ENCODE measurements around the gene GOLGA8T.
"Not testable (repeated sequence)": the region's sequence is repeated elsewhere in the genome, so short reads cannot be mapped to it uniquely, and the experiment has no call there.

GOLGA8T gene, protein sequence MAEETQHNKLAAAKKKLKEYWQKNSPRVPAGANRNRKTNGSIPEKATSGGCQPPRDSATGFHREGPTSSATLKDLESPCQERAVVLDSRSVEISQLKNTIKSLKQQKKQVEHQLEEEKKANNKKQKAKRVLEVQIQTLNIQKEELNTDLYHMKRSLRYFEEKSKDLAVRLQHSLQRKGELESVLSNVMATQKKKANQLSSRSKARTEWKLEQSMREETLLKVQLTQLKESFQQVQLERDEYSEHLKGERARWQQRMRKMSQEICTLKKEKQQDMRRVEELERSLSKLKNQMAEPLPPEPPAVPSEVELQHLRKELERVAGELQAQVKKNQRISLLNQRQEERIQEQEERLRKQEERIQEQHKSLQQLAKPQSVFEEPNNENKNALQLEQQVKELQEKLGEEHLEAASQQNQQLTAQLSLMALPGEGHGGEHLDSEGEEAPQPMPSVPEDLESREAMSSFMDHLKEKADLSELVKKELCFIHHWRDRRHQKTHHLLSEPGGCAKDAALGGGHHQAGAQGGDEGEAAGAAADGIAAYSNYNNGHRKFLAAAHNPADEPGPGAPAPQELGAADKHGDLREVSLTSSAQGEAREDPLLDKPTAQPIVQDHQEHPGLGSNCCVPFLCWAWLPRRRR

GRCh38 chr15:30134751-30135150, at the start of gene GOLGA8T:
TSS of gene GOLGA8T (plus strand) at chr15:30135051. CDS start at chr15:30135149, 98 bp downstream.
- DNase-seq (ENCODE audit: extremely low read depth, low read depth): not testable (repeated sequence)

DNA sequence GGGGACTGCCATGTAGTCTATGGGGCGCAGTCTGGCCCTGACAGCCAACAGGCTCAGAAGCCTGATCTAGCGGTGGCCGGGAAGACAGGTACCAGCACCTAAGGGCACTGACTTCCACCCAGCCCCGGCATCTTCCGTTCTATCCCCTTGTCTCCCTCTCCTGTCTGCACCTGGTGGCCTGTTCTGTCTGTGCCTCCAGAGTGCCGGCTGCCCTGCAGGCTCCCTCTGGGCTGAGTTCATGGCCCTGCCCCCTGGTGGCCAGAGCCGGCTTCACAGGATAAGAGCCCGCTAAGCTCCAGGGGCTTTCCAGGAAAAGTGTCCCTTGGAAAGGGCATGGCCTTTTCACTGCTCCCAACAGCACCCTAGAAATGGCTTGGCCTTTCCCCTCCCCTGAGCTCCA, 37.0 kb upstream of the GOLGA8T start:
- DNase-seq (ENCODE audit: extremely low read depth, low read depth): not testable (repeated sequence)

DNA sequence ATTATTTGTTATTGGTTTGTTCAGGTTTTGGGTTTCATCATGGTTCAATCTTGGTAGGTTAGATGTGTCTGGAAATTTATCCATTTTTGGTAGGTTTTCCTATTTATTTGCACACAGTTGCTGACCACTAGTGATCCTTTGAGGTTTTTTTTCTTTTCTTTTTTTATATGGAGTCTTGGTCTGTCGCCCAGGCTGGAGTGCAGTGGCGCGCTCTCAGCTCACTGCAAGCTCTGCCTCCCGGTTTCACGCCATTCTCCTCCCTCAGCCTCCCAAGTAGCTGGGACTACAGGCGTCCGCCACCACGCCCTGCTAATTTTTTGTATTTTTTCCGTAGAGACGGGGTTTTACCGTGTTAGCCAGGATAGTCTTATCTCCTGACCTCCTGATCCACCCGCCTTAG, 32.0 kb upstream of the GOLGA8T start:
- not testable (repeated sequence) for DNase-seq (ENCODE audit: extremely low read depth, low read depth)

DNA sequence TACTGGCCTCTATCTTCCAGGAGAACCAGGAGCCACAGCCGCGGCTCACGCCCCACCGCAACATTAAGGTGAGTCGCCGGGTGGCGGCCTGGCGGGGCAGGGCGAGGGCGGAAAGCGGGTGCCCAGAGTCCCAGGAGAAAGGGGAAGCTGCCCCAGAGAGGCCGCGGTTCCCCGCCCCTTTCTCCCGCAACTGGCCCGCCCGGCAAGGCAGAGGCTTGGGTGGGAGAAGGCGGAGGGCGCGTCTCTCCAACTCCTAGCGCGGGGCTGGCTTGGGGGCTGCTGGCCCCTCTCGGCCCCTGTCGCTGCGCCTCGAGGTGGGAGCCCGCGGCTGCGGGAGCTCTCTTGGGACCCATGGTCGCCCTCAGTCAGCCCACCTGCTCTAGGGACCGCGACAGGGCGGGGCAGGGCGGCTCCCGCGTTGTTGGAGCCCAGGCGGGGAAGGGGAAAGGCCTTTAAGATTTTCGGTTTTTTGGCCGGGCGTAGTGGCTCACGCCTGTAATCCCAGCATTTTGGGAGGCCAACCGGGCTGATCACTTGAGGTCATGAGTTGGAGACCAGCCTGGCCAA, 30.8 kb upstream of the GOLGA8T start:
- not testable (repeated sequence) for DNase-seq (ENCODE audit: extremely low read depth, low read depth)

DNA sequence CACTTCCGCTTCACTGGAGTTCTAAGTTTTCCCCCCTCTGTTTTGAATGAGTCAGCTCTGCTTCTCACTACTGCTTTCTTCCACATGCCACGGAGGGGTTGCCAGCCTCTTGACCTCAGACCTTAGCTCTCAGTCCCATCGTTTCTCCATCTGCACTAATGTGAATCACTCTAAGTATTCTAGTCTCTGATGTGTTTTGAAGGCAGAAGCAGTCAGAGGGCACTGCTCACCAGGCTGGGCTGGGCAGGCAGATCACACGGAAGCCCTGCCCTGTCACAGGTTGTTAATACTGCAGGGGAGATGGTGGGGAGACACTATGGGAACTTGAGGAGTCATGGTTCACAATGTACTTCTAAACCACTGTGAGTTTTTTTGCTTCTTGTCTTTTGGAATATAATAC, 24.3 kb upstream of the GOLGA8T start:
- not testable (repeated sequence) for DNase-seq (ENCODE audit: extremely low read depth, low read depth)

GRCh38 chr15:30130066-30130465, 4.8 kb upstream of the GOLGA8T start:
- DNase-seq (ENCODE audit: extremely low read depth, low read depth): not testable (repeated sequence)

- DNase-seq (ENCODE audit: extremely low read depth, low read depth): not testable (repeated sequence)
Measured at GRCh38 chr15:30143246-30143645, 8.4 kb downstream of the GOLGA8T start.

DNA sequence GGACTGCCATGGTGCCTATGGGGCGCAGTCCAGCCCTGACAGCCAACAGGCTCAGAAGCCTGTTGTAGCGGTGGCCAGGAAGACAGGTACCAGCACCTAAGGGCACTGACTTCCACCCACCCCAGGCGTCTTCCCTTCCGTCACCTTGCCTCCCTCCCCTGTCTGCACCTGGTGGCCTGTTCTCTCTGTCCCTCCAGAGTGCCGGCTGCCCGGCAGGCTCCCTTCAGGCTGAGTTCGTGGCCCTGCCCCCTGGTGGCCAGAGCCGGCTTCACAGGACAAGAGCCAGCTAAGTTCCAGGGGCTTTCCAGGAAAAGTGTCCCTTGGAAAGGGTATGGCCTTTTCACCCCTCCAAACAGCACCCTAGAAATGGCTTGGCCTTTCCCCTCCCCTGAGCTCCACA, 15.0 kb downstream of the GOLGA8T start:
- DNase-seq (ENCODE audit: extremely low read depth, low read depth): not testable (repeated sequence)

- not testable (repeated sequence) for DNase-seq (ENCODE audit: extremely low read depth, low read depth)
Measured at GRCh38 chr15:30162479-30163357, 27.9 kb downstream of the GOLGA8T start.

DNA sequence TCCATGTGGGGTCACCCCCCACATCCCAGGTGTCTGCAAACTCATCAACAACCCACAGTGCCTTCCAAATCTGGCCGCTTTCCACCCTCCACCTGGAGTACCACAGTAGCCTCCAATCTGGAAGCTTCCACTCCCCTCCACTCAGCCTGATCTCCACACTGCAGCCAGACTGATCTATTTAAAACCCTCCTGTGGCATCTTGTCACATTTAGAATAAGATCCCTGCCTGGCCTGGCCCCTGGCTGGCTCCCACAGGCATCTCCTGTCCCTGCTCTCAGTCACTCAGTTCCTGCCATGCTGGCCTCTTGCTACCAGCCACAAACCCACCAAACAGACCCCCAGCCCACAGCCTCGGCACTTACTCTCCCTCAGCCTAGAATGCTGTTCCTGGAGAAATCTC, 28.9 kb downstream of the GOLGA8T start:
- DNase-seq (ENCODE audit: extremely low read depth, low read depth): not testable (repeated sequence)

GRCh38 chr15:30164257-30164656, 29.4 kb downstream of the GOLGA8T start:
- not testable (repeated sequence) for DNase-seq (ENCODE audit: extremely low read depth, low read depth)

- DNase-seq (ENCODE audit: extremely low read depth, low read depth): not testable (repeated sequence)
Measured at GRCh38 chr15:30167403-30167802, 32.6 kb downstream of the GOLGA8T start.

DNA sequence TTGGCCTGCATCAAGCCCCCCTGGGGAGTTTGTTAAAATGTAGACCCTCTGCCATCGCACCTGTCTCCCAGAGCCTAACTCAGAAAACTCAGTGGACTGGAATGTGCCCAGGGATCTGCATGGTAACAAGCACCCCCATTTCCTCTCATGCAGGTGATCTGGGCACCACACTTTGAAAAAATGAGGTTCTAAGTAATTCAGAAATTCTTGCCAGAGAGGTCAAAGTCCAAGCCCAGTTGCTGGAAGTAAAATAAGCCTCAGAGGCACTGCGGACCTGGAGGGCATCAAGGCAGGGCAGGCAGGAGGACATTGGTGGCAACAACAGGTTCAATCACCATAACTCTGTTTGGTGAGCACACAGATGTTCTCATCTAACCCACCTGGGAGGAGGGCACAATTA, 33.0 kb downstream of the GOLGA8T start:
- DNase-seq (ENCODE audit: extremely low read depth, low read depth): not testable (repeated sequence)

DNA sequence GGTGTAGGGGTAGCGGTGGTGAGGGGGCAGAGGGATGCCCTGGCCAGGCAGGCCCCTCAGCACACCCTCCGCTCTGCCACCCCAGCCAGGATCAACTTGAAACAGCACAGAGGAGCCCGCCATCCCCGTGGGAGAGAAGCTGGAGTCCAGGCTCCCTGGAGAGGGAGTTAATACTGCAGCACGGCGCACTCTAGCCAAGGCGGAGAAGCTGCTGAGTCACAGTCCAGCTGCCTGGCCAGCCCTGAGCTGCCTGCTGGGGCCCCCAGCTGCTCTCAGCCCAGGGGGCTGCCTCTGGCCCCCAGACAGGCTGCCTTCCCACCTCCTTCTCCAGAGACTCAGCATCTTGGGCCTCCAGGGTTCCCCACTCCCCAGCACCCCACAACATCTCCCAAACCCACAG, 36.6 kb downstream of the GOLGA8T start:
- not testable (repeated sequence) for DNase-seq (ENCODE audit: extremely low read depth, low read depth)

- not testable (repeated sequence) for DNase-seq (ENCODE audit: extremely low read depth, low read depth)
Measured at GRCh38 chr15:30173041-30173608, 38.3 kb downstream of the GOLGA8T start.

- DNase-seq (ENCODE audit: extremely low read depth, low read depth): not testable (repeated sequence)
Measured at GRCh38 chr15:30175291-30175690, 40.4 kb downstream of the GOLGA8T start.

GRCh38 chr15:30176613-30177012, 41.8 kb downstream of the GOLGA8T start:
- not testable (repeated sequence) for DNase-seq (ENCODE audit: extremely low read depth, low read depth)

- DNase-seq (ENCODE audit: extremely low read depth, low read depth): not testable (repeated sequence)
Measured at GRCh38 chr15:30179814-30180213, 45.0 kb downstream of the GOLGA8T start.

GRCh38 chr15:30185495-30185894, 50.6 kb downstream of the GOLGA8T start:
- not testable (repeated sequence) for DNase-seq (ENCODE audit: extremely low read depth, low read depth)

DNA sequence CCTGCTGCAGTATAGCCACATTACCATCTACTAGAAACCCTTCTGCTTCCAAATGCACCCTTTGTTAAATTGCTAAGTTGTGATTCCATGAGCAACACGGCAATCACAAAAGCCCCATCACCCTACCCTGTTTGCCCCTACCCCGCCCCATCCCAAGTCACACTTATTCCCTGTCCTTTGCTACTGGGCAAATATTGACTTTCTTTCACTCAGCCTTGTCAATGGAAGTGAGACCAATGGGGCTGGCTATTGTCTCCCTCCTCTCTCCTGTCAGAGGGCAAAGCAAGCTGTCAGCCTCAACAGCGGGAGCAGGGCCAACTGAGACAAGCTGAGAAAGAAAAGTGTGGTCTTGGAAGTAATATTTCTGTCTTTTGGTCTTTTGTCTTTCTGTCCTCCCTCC, 52.6 kb downstream of the GOLGA8T start:
- DNase-seq (ENCODE audit: extremely low read depth, low read depth): not testable (repeated sequence)

DNA sequence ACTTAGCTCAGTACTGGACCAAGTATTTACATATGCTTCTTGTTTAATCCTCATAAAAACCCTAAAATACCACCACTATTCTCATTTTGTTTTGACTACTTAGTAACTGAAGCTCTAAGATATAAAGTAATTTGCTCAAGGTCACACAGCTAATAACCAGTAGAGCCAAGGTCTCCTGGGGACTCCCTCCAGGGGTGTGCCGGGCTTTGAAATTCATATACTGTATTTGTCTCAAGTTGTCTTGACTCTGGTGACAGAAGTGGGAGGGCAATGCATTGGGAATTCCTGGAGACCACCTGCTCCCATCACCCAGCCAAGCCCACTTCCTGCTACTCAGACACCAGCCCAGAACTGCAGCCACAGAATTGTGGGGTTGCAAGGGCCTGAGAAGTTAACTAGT, 54.9 kb downstream of the GOLGA8T start:
- DNase-seq (ENCODE audit: extremely low read depth, low read depth): not testable (repeated sequence)

Measured in AG09319 (cell line).